ENCODE results near the gene DRC7.

Gene DRC7

GRCh38 chr16:57724531-57724930 is 29.9 kb downstream of the DRC7 start:
- Histone ChIP-seq H3K9me3 (ENCODE audit: control insufficient read depth, low read length) (no peaks in the 10 kb centered on the region), H3K4me2 (ENCODE audit: low read length) (no peak overlapping the region), H3K27me3 (ENCODE audit: control insufficient read depth, insufficient read depth, low read length) (no peaks in the 10 kb centered on the region), H3K27ac (no peak overlapping the region), H3K4me3 (ENCODE audit: low read depth, low read length) (no peak overlapping the region), H2AFZ (no peak overlapping the region), H3K79me2 (no peaks in the 10 kb centered on the region), H3K36me3 (ENCODE audit: control insufficient read depth, insufficient read depth, low read length) (no peaks in the 10 kb centered on the region), H3K9ac (no peak overlapping the region), H3K4me1 (no peaks in the 10 kb centered on the region)
- TF ChIP-seq CTCF (IDR thresholded peaks at IDR 0.05), result no peak

- Histone ChIP-seq H2AFZ (no peak overlapping the region), H3K79me2 (no peaks in the 10 kb centered on the region), H3K4me1 (no peaks in the 10 kb centered on the region), H3K4me3 (ENCODE audit: low read depth, low read length) (no peak overlapping the region), H3K27ac (no peak overlapping the region), H3K27me3 (ENCODE audit: control insufficient read depth, insufficient read depth, low read length) (no peaks in the 10 kb centered on the region), H3K9ac (no peak overlapping the region), H3K9me3 (ENCODE audit: control insufficient read depth, low read length) (no peaks in the 10 kb centered on the region), H3K4me2 (ENCODE audit: low read length) (no peak overlapping the region), H3K36me3 (ENCODE audit: control insufficient read depth, insufficient read depth, low read length) (no peaks in the 10 kb centered on the region)
- no peak for TF ChIP-seq CTCF (IDR thresholded peaks at IDR 0.05)
Measured at GRCh38 chr16:57725151-57725550, 30.5 kb downstream of the DRC7 start.

GRCh38 chr16:57725554-57725953 is 30.9 kb downstream of the DRC7 start:
- Histone ChIP-seq H3K9me3 (ENCODE audit: control insufficient read depth, low read length) (no peaks in the 10 kb centered on the region), H3K4me3 (ENCODE audit: low read depth, low read length) (no peak overlapping the region), H3K4me2 (ENCODE audit: low read length) (no peak overlapping the region), H3K36me3 (ENCODE audit: control insufficient read depth, insufficient read depth, low read length) (no peaks in the 10 kb centered on the region), H3K79me2 (no peaks in the 10 kb centered on the region), H2AFZ (no peak overlapping the region), H3K4me1 (no peaks in the 10 kb centered on the region), H3K9ac (no peak overlapping the region), H3K27ac (no peak overlapping the region), H3K27me3 (ENCODE audit: control insufficient read depth, insufficient read depth, low read length) (no peaks in the 10 kb centered on the region)
- no peak for TF ChIP-seq CTCF (IDR thresholded peaks at IDR 0.05)

GRCh38 chr16:57725976-57726375 is 31.4 kb downstream of the DRC7 start:
- no peak overlapping the region for H2AFZ ChIP-seq
- H3K4me2 ChIP-seq (ENCODE audit: low read length), result no peak overlapping the region
- no peaks in the 10 kb centered on the region for H3K4me1 ChIP-seq
- H3K27me3 ChIP-seq (ENCODE audit: control insufficient read depth, insufficient read depth, low read length), result no peaks in the 10 kb centered on the region
- TF ChIP-seq CTCF (IDR thresholded peaks at IDR 0.05), result no peak
- no peaks in the 10 kb centered on the region for H3K36me3 ChIP-seq (ENCODE audit: control insufficient read depth, insufficient read depth, low read length)
- H3K79me2 ChIP-seq, result no peaks in the 10 kb centered on the region
- no peak overlapping the region for H3K27ac ChIP-seq
- H3K9ac ChIP-seq, result no peak overlapping the region
- H3K9me3 ChIP-seq (ENCODE audit: control insufficient read depth, low read length), result no peaks in the 10 kb centered on the region
- H3K4me3 ChIP-seq (ENCODE audit: low read depth, low read length), result no peak overlapping the region

GRCh38 chr16:57726433-57726947 is 31.9 kb downstream of the DRC7 start:
- TF ChIP-seq CTCF (IDR thresholded peaks at IDR 0.05), result no peak

More at GRCh38 chr16:57726433-57726947, 31.9 kb downstream of the DRC7 start:
- Histone ChIP-seq H3K27ac (no peak overlapping the region), H3K79me2 (no peaks in the 10 kb centered on the region), H3K4me1 (no peaks in the 10 kb centered on the region), H3K9me3 (ENCODE audit: control insufficient read depth, low read length) (no peaks in the 10 kb centered on the region), H3K36me3 (ENCODE audit: control insufficient read depth, insufficient read depth, low read length) (no peaks in the 10 kb centered on the region), H3K9ac (no peak overlapping the region), H3K27me3 (ENCODE audit: control insufficient read depth, insufficient read depth, low read length) (no peaks in the 10 kb centered on the region), H2AFZ (no peak overlapping the region), H3K4me2 (ENCODE audit: low read length) (no peak overlapping the region), H3K4me3 (ENCODE audit: low read depth, low read length) (no peak overlapping the region)

All from parathyroid adenoma (tissue), 2 donors.